HG02885 (cell line): ENCODE results near the gene KPNA3.
A peak's percentile ranks its signal among the peaks of the same experiment; 100 is the strongest.
"Not testable (repeated sequence)": the region's sequence is repeated elsewhere in the genome, so short reads cannot be mapped to it uniquely, and the experiment has no call there.

Source experiments
- ATAC-seq: cut with Tn5 transposase; IDR thresholded peaks from one replicate; pipeline ENCODE4 v1.9.1; 2021; ENCODE audit warnings: mild to moderate bottlenecking; ENCODE audit not compliant: unreplicated experiment, poor library complexity

The KPNA3 gene

DNA sequence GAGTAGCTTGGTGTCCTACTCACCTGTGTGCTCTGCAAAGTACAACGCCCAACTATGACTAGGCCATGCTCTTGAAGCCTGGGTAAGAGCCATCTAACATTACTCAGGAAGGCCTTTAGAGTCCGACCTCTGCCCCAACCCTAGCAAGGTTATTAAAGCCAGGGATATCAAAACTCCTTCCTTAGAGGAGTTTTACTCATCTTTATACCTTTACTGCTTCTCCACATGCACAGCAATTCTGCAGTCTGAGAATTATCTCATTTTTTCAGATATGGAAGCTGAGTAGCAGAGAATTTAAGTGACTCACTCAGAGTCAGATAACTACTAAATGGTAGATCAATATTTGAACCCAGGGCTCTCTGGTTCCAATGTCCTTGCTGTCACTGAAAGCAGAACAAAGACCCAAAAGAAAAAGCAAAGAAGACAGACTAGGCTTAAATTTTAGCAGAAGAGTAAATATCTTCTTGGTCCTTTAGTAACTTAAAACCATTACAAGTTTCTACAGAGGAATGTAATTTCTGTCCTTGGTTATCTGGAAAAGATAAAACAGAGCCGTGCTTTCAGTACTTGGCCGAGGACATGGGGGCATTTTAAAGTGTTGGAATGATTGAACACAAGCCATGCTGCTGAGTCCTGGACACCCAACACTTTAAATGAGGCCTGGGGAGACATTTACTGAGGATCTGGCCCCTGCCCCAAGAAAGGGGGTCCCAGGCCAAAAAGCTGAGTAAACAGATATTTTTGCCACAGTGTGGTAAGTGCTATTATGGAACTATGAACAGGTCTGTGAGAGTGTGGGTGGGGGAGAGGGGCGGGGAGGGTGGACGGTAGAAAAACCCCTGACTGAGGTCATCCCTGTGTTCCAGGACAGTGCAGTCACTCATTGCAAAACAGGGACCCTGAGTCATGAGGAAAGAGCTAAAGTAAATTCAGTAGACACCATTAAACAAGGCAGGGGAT is 18.4 kb upstream of the KPNA3 start:
- peak; percentile 50 for ATAC-seq

DNA sequence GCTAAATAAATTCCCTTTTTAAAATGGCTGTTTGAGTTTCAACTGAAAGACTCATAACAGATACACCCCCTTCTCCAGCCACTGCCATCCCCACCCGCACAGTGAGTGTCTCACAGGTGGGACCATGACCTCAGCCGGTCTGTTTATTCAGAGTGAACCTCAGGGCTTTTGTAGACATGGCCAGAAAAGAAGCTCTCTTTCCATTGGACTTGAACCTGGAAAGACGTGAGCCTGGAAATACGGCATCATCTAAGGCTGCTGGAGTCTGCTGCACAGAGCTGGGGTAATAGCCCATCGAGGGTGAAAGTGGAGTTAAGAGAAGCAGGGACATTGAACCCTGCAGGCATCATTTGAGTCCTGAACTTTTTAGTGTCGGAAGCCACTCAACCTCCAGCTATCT is 15.2 kb upstream of the KPNA3 start:
- ATAC-seq: no peak

DNA sequence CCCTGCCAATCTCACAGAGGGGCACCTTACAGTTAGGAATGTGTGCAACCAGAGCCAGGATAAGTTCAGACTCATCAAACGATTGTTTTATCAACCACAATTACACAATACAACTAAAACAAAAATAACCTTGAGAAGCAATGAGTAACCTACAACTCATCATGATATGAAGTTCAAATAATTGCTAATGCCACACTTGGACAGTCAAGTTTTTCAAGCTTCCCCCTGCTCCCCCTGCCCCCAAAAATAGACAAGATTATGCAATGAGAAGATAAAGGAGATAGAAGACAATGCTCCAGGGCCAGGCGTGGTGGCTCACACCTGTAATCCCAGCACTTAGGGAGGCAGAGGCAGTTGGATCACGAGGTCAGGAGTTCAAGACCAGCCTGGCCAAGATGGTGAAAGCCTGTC is 13.6 kb upstream of the KPNA3 start:
- ATAC-seq: no peak

DNA sequence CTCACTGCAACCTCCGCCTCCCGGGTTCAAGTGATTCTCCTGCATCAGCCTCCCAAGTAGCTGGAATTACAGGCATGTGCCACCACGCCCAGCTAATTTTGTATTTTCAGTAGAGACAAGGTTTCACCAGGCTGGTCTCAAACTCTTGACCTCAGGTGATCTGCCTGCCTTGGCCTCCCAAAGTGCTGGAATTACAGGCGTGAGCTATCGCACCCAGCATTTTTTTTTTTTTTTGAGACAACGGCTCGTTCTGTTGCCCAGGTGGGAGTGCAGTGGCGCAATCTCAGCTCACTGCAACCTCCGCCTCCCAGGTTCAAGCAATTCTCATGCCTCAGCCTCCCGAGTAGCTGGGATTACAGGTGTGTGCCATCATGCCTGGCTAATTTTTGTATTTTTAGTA is 10.6 kb upstream of the KPNA3 start:
- not testable (repeated sequence) for ATAC-seq

DNA sequence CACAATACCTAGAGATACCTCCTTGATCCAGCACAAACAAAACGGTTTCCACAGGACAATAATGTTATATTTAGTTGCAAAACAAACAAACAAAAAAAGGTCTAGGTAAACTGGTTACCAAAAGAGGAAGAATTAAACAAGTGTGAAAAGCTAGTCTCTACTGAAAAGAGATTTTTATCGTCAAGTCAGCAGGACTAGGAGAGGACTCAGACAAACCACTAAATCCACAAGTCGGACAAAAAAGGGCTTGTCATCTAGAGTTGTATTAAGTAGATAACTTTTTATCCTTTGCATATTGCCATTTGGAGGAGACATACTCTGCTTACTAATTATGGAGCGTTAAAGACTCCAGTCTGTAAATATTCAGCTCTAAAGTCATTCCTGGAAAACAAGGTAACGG is 9.9 kb upstream of the KPNA3 start:
- ATAC-seq: no peak

DNA sequence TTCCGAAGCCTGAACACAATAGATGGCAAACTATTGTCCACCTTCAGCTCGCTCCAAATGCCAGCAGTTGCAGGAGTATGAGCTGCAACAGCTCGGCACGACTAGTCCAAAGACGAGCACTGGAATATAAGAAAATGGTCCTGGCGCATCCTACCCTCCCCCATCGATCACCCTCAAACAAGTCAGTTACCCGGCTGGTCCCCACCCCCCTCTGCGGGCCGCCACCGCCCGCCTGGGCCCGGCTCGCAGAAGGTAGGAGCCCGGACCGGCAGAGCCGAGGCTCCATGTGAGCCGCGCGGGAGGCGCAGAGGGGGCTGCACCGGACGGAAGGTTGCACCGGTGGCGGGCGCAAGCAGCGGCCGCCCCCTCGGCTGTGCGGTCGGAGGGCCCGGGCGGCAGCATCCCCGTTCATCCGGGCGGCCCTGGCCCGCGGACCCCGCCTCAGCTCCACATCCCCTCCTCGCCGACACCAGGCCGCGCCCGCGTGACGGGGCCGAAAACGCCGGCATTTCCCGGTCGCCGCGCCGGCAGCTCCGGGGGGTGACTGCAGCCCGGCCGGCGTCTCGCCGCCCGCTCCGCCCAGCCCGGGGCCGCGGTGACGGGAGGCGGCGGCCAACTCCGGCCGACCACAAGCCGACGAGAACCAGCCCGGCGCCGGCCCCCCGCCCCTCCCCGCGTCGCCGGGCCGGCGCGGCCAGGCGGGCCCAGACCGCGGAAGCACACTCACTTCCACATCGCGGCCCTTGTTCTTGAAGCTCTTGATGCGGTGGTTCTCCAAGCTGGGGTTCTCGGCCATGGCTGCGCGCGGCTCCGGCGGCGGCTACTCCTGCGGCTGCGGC is 552 bp downstream of the KPNA3 start:
- peak; percentile 20 for ATAC-seq

DNA sequence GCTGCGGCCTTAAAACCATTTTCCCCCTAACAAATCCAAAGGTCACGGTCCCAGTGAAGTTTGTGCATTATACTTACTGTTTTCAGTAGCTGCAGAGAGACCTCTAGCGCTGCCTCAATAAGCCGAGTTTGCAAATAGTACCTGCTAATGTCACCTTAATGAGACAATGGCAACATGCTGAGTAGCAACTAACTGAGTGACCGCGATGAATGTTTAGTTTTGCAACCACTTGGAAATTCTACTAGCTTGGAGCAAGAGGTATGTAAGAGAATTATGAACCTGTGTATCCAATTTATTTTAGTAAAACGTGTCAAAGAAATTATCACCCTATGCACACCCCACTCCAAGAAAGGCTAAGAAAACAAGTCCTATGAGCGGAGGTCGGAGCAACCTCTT is 1.2 kb downstream of the KPNA3 start:
- no peak for ATAC-seq

DNA sequence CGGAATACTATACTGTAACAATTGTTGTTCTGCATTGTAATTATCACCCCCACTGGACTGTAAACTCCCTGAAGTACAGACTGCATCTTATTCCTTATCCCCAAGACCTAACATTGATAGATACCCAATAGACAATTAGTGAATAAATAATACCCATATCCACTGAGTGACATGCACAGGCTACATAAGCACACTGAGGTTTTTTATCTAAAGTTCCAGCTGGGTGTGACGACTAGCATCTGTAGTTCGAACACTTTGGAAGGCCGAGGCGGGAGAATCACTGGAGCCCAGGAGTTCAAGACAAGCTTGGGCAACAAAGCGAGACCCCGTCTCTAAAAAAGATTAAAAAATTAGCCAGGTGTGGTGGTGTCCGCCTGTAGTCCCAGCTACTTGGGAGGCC is 2.5 kb downstream of the KPNA3 start:
- ATAC-seq: no peak

DNA sequence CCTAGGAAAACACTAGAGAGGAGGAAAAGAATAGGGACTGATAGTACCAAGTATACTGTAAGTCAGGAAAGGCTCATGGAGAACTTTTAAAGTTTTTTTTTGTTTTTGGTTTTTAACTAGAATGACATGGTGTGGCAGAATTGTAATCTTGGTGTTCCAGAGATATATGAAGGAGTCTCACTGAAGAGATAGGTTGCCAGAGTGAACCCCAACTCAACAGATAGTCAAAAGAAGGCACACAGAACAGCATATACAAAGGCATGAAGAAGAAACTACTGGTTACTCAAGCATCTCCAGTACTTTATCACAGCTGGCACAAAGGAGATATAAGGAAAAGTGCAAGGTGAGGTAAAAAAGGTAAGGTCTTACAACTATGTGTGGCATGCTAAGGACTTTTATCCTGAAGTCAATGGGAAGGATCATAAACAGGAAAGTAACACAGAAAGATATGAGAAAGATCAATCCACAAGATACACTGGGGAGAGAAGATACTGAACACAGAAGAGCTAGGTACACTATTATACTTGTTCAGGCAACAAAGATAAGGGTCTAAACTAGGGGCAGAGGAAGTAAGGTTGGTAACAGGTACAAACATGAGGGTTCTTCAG is 6.0 kb downstream of the KPNA3 start:
- ATAC-seq: no peak

DNA sequence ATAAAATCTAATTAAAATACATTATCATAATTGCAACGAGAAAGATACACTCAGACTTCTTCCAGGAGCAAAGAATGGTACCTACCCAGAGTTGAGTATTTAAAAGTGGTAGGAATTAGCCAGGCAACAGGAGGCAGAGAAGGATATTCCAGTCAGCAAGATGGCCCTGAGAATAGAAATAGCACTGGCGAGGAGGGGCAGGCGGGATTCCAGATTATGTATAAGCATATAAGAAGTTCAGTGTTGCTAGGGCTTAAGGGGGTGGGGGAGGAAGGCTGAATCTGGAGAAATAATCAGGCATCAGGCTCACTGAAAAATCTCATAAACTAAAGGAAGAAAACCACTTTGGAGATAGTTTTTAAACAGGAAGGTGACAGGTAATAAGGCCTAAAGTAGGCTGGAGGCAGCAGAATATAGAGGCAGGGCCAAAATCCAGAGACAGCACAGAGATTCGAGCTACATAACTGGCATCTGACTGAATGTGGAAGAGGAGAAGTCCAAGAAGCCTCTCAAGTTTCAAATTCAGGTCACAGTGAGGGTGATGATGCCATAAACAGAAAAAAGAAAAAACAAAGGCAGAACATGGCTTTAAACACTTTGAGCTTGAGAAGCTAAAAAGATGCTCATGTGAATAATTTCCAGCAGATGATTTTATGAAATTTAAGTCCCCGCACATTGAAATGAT is 7.5 kb downstream of the KPNA3 start:
- no peak for ATAC-seq

DNA sequence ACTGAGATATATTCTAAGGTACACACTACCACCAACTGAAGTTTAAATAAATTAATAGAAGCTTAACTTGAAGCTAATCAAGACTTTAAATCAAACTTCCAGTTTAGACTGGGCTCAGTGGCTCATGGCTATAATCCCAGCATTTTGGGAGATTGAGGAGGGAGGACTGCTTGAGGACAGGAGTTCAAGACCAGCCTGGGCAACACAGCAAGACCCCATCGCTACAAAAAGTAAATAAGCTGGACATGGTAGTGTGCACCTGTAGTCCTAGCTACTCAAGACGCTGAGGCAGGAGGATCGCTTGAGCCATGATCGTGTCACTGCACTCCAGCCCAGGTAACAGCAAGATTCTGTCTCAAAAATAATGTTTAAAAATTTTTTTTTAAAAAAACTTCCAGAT is 8.6 kb downstream of the KPNA3 start:
- no peak for ATAC-seq

DNA sequence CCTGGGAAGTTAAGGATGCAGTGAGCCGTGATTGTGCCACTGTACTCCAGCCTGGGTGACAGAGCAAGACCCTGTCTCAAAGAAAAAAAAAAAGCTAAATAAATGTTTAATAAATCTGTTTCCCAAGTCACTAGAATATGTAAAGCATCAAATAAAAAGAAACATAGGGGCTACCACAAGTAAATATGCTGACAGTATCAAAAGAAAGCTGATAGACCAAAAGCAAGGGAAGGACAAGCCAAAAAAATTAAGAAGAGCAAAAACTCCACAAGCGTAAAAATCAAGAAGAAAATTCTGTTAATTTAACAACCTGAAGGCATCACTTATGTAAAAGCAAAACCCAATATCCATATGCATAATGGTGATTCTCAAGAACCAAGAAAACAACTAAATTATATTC is 9.7 kb downstream of the KPNA3 start:
- no peak for ATAC-seq

DNA sequence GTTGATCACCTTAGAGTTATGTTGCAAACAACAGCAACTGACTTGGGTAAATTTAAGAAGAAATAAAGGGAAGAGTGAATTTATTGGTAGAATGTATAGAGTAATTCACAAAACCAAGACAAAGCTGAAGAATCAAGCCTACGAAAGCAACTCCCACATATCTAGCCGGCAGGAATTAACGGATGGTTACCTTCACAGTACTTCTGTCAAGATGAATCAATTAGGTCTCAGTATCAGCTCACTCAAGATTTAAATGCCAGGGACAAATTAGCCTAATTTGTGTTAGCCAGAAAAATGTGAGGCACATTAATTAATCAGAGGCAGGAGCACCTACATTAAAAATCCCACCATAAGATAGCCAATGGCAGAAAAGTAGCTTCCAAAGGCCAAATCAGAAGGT is 10.7 kb downstream of the KPNA3 start:
- no peak for ATAC-seq

DNA sequence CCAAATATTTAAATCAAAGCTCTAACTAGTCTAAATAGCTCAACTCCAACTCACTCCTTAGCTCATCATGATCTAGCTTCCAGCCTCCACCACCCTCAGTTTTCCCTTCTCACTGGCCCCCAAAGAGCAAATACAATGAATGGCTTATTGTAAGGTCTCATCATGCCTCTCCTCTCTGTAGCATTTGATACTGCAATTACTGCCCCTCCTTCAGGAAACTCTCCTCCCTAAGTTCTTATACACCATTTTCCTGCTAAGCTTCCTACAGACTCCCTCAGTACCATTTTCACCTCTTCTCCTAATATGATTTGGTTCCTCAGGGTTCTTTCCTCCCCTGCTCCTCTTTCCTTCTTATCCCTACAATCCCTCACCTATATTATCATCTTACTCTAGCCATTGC is 12.8 kb downstream of the KPNA3 start:
- ATAC-seq: no peak

DNA sequence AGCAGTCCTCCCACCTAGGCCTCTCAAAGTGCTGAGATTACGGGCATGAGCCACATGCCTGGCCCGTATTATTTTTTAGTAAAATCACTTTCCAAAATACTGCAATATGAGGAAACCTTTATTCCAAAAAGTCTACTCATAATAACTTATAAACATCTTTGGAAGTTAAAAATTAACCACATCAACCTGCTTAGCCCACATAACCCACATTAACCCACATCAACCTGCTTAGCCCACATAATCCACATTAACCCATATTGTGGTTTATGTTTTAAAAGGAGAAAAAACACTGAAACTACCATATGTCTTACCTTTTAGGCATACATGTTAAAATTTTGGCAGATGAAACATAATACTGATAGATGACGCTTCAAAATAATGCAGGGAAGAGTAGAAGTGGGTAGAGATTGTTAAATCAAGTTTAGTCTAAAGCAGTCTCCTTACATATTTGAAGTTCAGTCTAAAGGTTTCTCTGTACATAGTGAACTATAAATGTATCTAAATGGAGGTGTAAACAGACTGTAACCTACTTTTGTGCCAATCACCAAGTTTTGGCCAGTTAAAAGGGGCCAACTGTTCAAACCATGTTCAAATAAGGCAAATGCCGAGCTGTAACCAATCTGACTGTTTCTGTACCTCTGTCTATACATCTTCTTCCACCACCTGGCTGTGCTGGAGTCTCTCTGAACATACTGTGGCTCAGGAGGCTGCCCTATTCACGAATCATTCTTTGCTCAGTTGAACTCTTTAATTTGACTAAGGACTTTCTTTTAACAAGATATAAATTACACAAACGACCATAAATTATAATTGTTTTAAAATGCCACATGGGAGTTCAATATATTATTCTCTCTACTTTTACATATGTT is 14.5 kb downstream of the KPNA3 start:
- no peak for ATAC-seq

DNA sequence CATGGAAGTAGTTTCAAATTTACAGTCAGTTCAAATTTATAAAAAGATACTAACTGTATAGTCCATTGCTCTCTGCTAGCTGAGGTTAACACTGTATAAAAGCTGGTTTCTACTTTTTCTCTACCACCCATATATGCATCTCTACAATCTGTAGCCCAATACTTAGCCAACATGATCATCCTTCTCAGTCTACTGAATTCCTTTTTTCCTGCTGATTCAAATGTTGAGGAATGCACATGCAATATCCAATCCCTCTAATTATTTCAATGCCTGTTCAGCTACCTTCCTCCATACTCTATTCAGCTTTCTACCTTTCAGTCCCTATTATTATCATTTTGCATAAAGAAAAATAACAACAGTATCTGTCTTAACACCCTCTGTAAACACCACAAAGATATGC is 15.6 kb downstream of the KPNA3 start:
- ATAC-seq: no peak

DNA sequence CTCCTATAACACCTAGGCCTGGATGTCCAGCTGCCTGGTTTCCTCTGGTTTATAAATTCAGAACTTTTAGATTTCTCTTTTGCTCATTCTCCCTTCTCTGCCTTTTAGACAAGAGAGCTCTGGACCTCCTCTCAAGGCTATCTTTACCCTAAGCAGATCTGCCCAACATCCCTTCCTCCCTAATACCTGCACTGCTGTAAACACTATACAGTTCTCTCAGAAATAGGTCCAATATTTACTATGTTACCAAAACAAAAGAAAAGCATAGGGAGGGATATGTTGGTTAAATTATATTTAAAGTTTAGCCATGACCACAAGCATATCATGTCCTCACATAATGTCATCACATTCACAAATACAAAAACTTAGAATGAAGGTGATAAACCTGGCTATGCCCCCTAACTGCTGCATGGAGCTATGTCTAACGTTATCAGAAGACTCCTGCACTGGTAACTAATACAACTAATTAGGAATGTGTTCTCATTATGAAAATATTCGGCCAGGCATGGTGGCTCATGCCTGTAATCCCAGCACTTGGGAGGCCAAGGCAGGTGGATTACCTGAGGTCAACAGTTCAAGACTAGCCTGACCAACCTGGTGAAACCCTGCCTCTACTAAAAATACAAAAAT is 18.0 kb downstream of the KPNA3 start:
- no peak for ATAC-seq

DNA sequence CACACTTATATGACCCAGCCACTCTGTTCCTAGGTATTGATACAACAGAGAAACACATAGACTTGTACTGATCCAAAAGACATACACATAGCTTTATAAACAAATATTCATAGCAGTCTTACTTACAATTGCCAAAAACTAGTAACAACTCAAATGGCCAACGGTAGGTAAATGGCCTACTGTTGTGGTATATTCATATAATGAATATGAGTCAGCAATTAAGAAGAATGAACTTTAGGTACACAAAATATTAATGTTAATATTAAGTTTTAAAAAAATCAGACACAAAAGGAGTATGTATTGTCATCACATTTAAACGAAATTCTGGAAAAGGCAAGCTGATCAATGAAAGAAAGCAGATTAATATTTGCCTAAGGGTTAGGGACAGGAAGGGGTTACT is 19.7 kb downstream of the KPNA3 start:
- ATAC-seq: no peak

DNA sequence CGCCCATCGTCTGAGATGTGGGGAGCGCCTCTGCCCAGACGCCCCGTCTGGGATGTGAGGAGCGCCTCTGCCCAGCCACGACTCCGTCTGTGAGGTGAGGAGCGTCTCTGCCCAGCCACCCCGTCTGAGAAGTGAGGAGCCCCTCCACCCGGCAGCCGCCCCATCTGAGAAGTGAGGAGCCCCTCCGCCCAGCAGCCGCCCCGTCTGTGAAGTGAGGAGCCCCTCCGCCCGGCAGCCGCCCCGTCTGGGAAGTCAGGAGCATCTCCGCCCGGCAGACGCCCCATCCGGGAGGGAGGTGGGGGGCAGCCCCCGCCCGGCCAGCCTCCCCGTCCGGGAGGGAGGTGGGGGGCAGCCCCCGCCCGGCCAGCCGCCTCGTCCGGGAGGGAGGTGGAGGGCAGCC is 30.7 kb downstream of the KPNA3 start:
- ATAC-seq: not testable (repeated sequence)
